Retinal pigment epithelial cell (primary cell): Measurements from ENCODE around the gene CHRM4.

Experiments
- DNase-seq: peaks from one replicate; pipeline ENCODE4 v3.0.0-alpha.2; 2010; ENCODE audit warnings: low read depth
- H3K4me3 ChIP-seq: 2 replicates; pipeline ENCODE4 v1.5.1; 2011; ENCODE audit warnings: mild to moderate bottlenecking, low read length, control low read depth, moderate library complexity
- CTCF ChIP-seq: conservative IDR thresholded peaks from 2 replicates; pipeline ENCODE4 v1.5.1; 2011; ENCODE audit warnings: low read depth, low read length, control low read depth, inconsistent platforms

Gene CHRM4

GRCh38 chr11:46402957-46403902 lies 11.7 kb upstream of the CHRM4 start:
- DNase-seq: no peak
- no peak overlapping the region for H3K4me3 ChIP-seq
- no peak for TF ChIP-seq CTCF

GRCh38 chr11:46397526-46397925 lies 6.0 kb upstream of the CHRM4 start:
- H3K4me3 ChIP-seq: no peak overlapping the region
- TF ChIP-seq CTCF: no peak
- no peak for DNase-seq

GRCh38 chr11:46393759-46394158 lies 2.2 kb upstream of the CHRM4 start:
- no peak for TF ChIP-seq CTCF
- H3K4me3 ChIP-seq: no peak overlapping the region
- no peak for DNase-seq

- H3K4me3 ChIP-seq: peak overlapping the region; percentile 38
- TF ChIP-seq CTCF: no peak
- no peak for DNase-seq
Measured at GRCh38 chr11:46393231-46393616, 1.6 kb upstream of the CHRM4 start.

GRCh38 chr11:46392421-46393230 lies 1.1 kb upstream of the CHRM4 start:
- DNase-seq: no peak
- H3K4me3 ChIP-seq: peak overlapping the region; percentile 38

GRCh38 chr11:46391186-46391577 lies 394 bp downstream of the CHRM4 start:
- peak overlapping the region; percentile 6 for H3K4me3 ChIP-seq
- no peak for DNase-seq
- no peak for TF ChIP-seq CTCF

More at GRCh38 chr11:46392421-46393230, 1.1 kb upstream of the CHRM4 start:
- TF ChIP-seq CTCF: no peak
